IMR-90 (cell line): Measurements from ENCODE around the gene ATP1A2. TPM values are rescaled to one million over a fixed set of nuclear protein-coding genes. Genes with fewer than 3 reads are reported as not detected.

ENCODE experiments used
- ATAC-seq: fragments of 200-7000 bp; cut with Tn5 transposase; 2 replicates; pipeline ENCODE4 v1.9.1; 2020; ENCODE audit warnings: low read depth, mild to moderate bottlenecking, moderate library complexity
- BruUV-seq: library from RNA; stranded (reverse); fragments of 400-500 nt; replicated peaks from 2 replicates; lab custom pipeline; 2021; lab: Mats Ljungman, UMichigan
- CTCF ChIA-PET: fragments of 300-600 bp; formaldehyde crosslinking; extraction: SDS; loops from one replicate; lab custom pipeline; 2021; ENCODE audit warnings: antibody characterized with exemption; lab: Yijun Ruan, JAX
- POLR2A ChIA-PET: fragments of 300-600 bp; sonication (Branson Sonifier 250); formaldehyde crosslinking; loops from one replicate; lab custom pipeline; 2022; ENCODE audit warnings: antibody characterized with exemption; ENCODE audit not compliant: unreplicated experiment; lab: Charles Lee
- DNase-seq: peaks from one replicate; pipeline ENCODE4 v3.0.0; 2013
- H2AFZ ChIP-seq: replicated peaks from 2 replicates; pipeline ENCODE3; 2013; ENCODE audit warnings: low read length, mild to moderate bottlenecking; ENCODE audit not compliant: poor library complexity
- H2AK5ac ChIP-seq: 2 replicates; pipeline ENCODE4 v1.6.1; 2013; ENCODE audit warnings: low read depth, low read length, inconsistent platforms
- H2AK9ac ChIP-seq: replicated peaks from 2 replicates; pipeline ENCODE3; 2013; ENCODE audit warnings: mild to moderate bottlenecking, low read depth, low read length, moderate library complexity; ENCODE audit not compliant: poor library complexity
- H2BK120ac ChIP-seq: 2 replicates; pipeline ENCODE4 v1.6.1; 2013; ENCODE audit warnings: low read depth, low read length, inconsistent platforms
- H2BK15ac ChIP-seq: 3 replicates; pipeline ENCODE4 v1.6.1; 2013; ENCODE audit warnings: low read depth, low read length, inconsistent platforms
- H2BK20ac ChIP-seq: 2 replicates; pipeline ENCODE4 v1.6.1; 2013; ENCODE audit warnings: low read depth, mild to moderate bottlenecking, inconsistent platforms, low read length, moderate library complexity
- H2BK5ac ChIP-seq: 2 replicates; pipeline ENCODE4 v1.6.1; 2013; ENCODE audit warnings: mild to moderate bottlenecking, low read depth, low read length, inconsistent platforms; ENCODE audit not compliant: poor library complexity, severe bottlenecking
- H3K14ac ChIP-seq: replicated peaks from 2 replicates; pipeline ENCODE4 v1.6.1; 2013; ENCODE audit warnings: low read depth, low read length, inconsistent platforms
- H3K18ac ChIP-seq: 2 replicates; pipeline ENCODE4 v1.6.1; 2013; ENCODE audit warnings: low read depth, low read length, control low read depth
- H3K23ac ChIP-seq: 2 replicates; pipeline ENCODE4 v1.6.1; 2013; ENCODE audit warnings: low read depth, low read length, inconsistent platforms
- H3K27ac ChIP-seq: 2 replicates; pipeline ENCODE4 v1.5.1; 2013; ENCODE audit warnings: mild to moderate bottlenecking, control low read depth, low read length; ENCODE audit not compliant: insufficient read depth
- H3K27me3 ChIP-seq: 2 replicates; pipeline ENCODE4 v1.6.1; 2013; ENCODE audit warnings: low read length; ENCODE audit not compliant: control insufficient read depth, insufficient read depth
- H3K36me3 ChIP-seq: 2 replicates; pipeline ENCODE4 v1.6.1; 2013; ENCODE audit warnings: low read length, mixed read lengths; ENCODE audit not compliant: control insufficient read depth, insufficient read depth
- H3K4ac ChIP-seq: 2 replicates; pipeline ENCODE4 v1.6.1; 2013; ENCODE audit warnings: low read depth, low read length, inconsistent platforms
- H3K4me1 ChIP-seq: 2 replicates; pipeline ENCODE4 v1.6.1; 2013; ENCODE audit warnings: low read length, mixed read lengths; ENCODE audit not compliant: control insufficient read depth, insufficient read depth
- H3K4me2 ChIP-seq: 2 replicates; pipeline ENCODE4 v1.6.1; 2013; ENCODE audit warnings: low read depth, mild to moderate bottlenecking, control low read depth, low read length, moderate library complexity
- H3K4me3 ChIP-seq: 2 replicates; pipeline ENCODE4 v1.5.1; 2013; ENCODE audit warnings: low read depth, mild to moderate bottlenecking, control low read depth, low read length, moderate library complexity; ENCODE audit not compliant: insufficient read depth
- H3K56ac ChIP-seq: 2 replicates; pipeline ENCODE4 v1.6.1; 2013; ENCODE audit warnings: low read length, inconsistent platforms; ENCODE audit not compliant: insufficient read depth; ENCODE audit errors: extremely low read depth
- H3K79me1 ChIP-seq, 2 experiments: 2 replicates each; pipeline ENCODE4 v1.6.1; 2013; ENCODE audit warnings: low read length in 2 of 2, inconsistent platforms in 1 of 2, low read depth in 1 of 2
- H3K9ac ChIP-seq: 2 replicates; pipeline ENCODE4 v1.6.1; 2013; ENCODE audit warnings: low read depth, low read length, control low read depth
- H3K9me1 ChIP-seq: 2 replicates; pipeline ENCODE4 v1.6.1; 2013; ENCODE audit warnings: low read length, inconsistent platforms; ENCODE audit not compliant: insufficient read depth
- H3K9me3 ChIP-seq: 2 replicates; pipeline ENCODE4 v1.6.1; 2013; ENCODE audit warnings: low read length; ENCODE audit not compliant: control insufficient read depth, insufficient read depth
- H4K20me1 ChIP-seq: 2 replicates; pipeline ENCODE4 v1.6.1; 2013; ENCODE audit warnings: low read length, inconsistent platforms; ENCODE audit not compliant: insufficient read depth
- H4K5ac ChIP-seq: 2 replicates; pipeline ENCODE4 v1.6.1; 2013; ENCODE audit warnings: mild to moderate bottlenecking, low read depth, low read length, control low read depth
- H4K8ac ChIP-seq, 2 experiments: 2 replicates each; pipeline ENCODE4 v1.6.1; 2013; ENCODE audit warnings: low read depth in 2 of 2, low read length in 2 of 2, control low read depth in 1 of 2, inconsistent platforms in 1 of 2
- H4K91ac ChIP-seq: 2 replicates; pipeline ENCODE4 v1.6.1; 2013; ENCODE audit warnings: low read depth, low read length, inconsistent platforms; ENCODE audit not compliant: insufficient read depth
- CEBPB ChIP-seq: IDR thresholded peaks from 2 replicates; pipeline ENCODE4 v1.6.1; 2012; ENCODE audit warnings: low read depth, low read length, improper control_type of control experiment
- FOS ChIP-seq: fragments of 150-350 bp; IDR thresholded peaks from 2 replicates; pipeline ENCODE4 v1.6.1; 2016; ENCODE audit warnings: low read depth, low read length
- MAZ ChIP-seq: IDR thresholded peaks from 2 replicates; pipeline ENCODE4 v1.6.1; 2012; ENCODE audit warnings: low read depth, mild to moderate bottlenecking, low read length, improper control_type of control experiment, moderate library complexity, borderline replicate concordance
- MXI1 ChIP-seq: IDR thresholded peaks from 2 replicates; pipeline ENCODE4 v1.6.1; 2012; ENCODE audit warnings: low read depth, mild to moderate bottlenecking, low read length, moderate library complexity, borderline replicate concordance
- RAD21 ChIP-seq: IDR thresholded peaks from 2 replicates; pipeline ENCODE4 v1.6.1; 2012; ENCODE audit warnings: low read length, improper control_type of control experiment
- RCOR1 ChIP-seq: IDR thresholded peaks from 2 replicates; pipeline ENCODE4 v1.6.1; 2012; ENCODE audit warnings: mild to moderate bottlenecking, low read length, improper control_type of control experiment; ENCODE audit not compliant: insufficient replicate concordance
- SMC3 ChIP-seq: fragments of 150-350 bp; IDR thresholded peaks from 2 replicates; pipeline ENCODE4 v1.6.1; 2016; ENCODE audit warnings: low read depth, mild to moderate bottlenecking, antibody characterized with exemption, low read length, moderate library complexity
- WGBS, 2 experiments: methylation state at CpG; one replicate each; pipeline versions ENCODE4 v1.1.5 to v1.1.7; 2013; ENCODE audit warnings: missing lambda C conversion rate in 2 of 2; ENCODE audit not compliant: insufficient read length in 1 of 2; ENCODE audit errors: extremely low coverage in 2 of 2; 5-methylcytosine and 5-hydroxymethylcytosine counted together
- dilution Hi-C: fragments of 300-500 bp; cut with HindIII; formaldehyde crosslinking; loops from one replicate; pipeline ENCODE4 v1.14.3; 2018; ENCODE audit warnings: low sequenced_read_pairs; ENCODE audit not compliant: unreplicated experiment
- in situ Hi-C: fragments of 300-500 bp; cut with MboI; formaldehyde crosslinking; loops from 3 replicates; pipeline ENCODE4 v1.14.3; 2019; ENCODE audit warnings: low sequenced_read_pairs, inconsistent platforms, mixed read lengths
- intact Hi-C: fragments of 100-400 bp; cut with micrococcal nuclease; formaldehyde crosslinking; loops from 2 replicates; pipeline ENCODE4 v1.10.0; 2022
- polyA plus RNA-seq, 3 experiments: library from polyadenylated mRNA; depleted of rRNA; stranded (reverse); fragments of >200 nt; gene quantifications; 2 replicates each; pipeline ENCODE4 v1.2.3, GENCODE V29; 2012; ENCODE audit warnings: low replicate concordance in 1 of 3
- total RNA-seq: library from RNA; depleted of rRNA; stranded (reverse); fragments of >200 nt; gene quantifications from 2 replicates; pipeline ENCODE4 v1.2.3, GENCODE V29; 2012
- TF ChIP-seq, protein P1 (sequence below): conservative IDR thresholded peaks from 2 replicates; pipeline ENCODE4 v1.5.1; 2012; ENCODE audit warnings: mild to moderate bottlenecking, low read depth, low read length, improper control_type of control experiment
- TF ChIP-seq, protein P2 (sequence below): fragments of 150-350 bp; IDR thresholded peaks from 2 replicates; pipeline ENCODE4 v1.6.1; 2017; ENCODE audit warnings: mild to moderate bottlenecking, antibody characterized with exemption, low read length, low read depth

Gene ATP1A2
- total and polyA plus RNA-seq, 2 of the 4 experiments (the other 2 are of a cell fraction), result under 0.01 to 0.15 TPM

DNA sequence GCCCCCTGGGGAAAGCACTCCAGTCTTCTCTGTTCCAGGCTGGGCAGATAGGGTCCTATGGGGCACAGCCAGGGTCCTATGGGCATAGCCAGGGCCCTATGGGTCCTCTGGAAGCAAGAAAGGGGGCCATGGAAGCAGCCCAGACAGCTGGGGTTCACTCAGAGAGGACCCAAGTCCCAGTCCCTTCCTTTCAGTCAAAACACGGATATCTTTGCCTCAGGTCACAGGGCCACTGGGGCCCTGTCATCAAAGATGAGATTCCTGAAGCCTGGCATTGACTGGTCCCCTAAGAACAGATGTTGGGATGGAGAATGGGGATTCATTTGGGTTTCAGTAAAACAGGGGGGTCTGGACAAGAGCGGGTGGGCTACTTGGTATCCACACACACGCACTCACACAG lies 25.7 kb upstream of the ATP1A2 start:
- ChIA-PET CTCF (no interaction called here), POLR2A (no interaction called here)
- H2AK9ac ChIP-seq, result no peak overlapping the region
- no peak overlapping the region for H2BK15ac ChIP-seq
- H3K9me3 ChIP-seq, result no peaks in the 10 kb centered on the region
- no peak overlapping the region for H4K8ac ChIP-seq
- intact Hi-C loops, result no loop called here
- no TSS peak for BruUV-seq
- dilution Hi-C loops, result no loop called here
- H3K23ac ChIP-seq, result no peak overlapping the region
- H4K20me1 ChIP-seq, result no peaks in the 10 kb centered on the region
- H4K91ac ChIP-seq, result no peak overlapping the region
- WGBS, 2 experiments, result 100% methylated on average over 2 of the region's 3 CpGs; no CpG with 5 or more reads in 1 of the 2 experiments
- H3K18ac ChIP-seq, result no peak overlapping the region
- no peak overlapping the region for H3K4ac ChIP-seq
- no peak overlapping the region for H3K9ac ChIP-seq
- no peaks in the 10 kb centered on the region for H3K4me1 ChIP-seq
- H3K36me3 ChIP-seq, result peaks cover 8% of the 10 kb centered on the region
- no peak overlapping the region for H2AK5ac ChIP-seq
- TF ChIP-seq FOS, result no peak
- TF ChIP-seq MAZ, result no peak
- TF ChIP-seq, protein P1, sequence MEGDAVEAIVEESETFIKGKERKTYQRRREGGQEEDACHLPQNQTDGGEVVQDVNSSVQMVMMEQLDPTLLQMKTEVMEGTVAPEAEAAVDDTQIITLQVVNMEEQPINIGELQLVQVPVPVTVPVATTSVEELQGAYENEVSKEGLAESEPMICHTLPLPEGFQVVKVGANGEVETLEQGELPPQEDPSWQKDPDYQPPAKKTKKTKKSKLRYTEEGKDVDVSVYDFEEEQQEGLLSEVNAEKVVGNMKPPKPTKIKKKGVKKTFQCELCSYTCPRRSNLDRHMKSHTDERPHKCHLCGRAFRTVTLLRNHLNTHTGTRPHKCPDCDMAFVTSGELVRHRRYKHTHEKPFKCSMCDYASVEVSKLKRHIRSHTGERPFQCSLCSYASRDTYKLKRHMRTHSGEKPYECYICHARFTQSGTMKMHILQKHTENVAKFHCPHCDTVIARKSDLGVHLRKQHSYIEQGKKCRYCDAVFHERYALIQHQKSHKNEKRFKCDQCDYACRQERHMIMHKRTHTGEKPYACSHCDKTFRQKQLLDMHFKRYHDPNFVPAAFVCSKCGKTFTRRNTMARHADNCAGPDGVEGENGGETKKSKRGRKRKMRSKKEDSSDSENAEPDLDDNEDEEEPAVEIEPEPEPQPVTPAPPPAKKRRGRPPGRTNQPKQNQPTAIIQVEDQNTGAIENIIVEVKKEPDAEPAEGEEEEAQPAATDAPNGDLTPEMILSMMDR, result no peak
- TF ChIP-seq SMC3, result no peak
- TF ChIP-seq CEBPB, result no peak
- TF ChIP-seq RAD21, result no peak
- TF ChIP-seq RCOR1, result no peak
- TF ChIP-seq MXI1, result no peak
- TF ChIP-seq, protein P2, sequence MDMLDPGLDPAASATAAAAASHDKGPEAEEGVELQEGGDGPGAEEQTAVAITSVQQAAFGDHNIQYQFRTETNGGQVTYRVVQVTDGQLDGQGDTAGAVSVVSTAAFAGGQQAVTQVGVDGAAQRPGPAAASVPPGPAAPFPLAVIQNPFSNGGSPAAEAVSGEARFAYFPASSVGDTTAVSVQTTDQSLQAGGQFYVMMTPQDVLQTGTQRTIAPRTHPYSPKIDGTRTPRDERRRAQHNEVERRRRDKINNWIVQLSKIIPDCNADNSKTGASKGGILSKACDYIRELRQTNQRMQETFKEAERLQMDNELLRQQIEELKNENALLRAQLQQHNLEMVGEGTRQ, result no peak
- no peak overlapping the region for H3K4me2 ChIP-seq
- H3K56ac ChIP-seq, result no peak overlapping the region
- H4K5ac ChIP-seq, result no peak overlapping the region
- in situ Hi-C loops, result loop anchor here (10.0 kb wide), 1 partner anchor 265 kb away; no protein-coding TSS in a partner anchor
- DNase-seq (no peak), ATAC-seq (no peak)
- no peak overlapping the region for H3K14ac ChIP-seq
- H2BK5ac ChIP-seq, result no peak overlapping the region
- H2AFZ ChIP-seq, result no peak overlapping the region
- H3K9me1 ChIP-seq, result no peaks in the 10 kb centered on the region
- peaks cover 3% of the 10 kb centered on the region; the same call in 1 of the 2 replicates for H3K27me3 ChIP-seq
- no peaks in the 10 kb centered on the region for H3K79me1 ChIP-seq
- H3K4me3 ChIP-seq, result no peak overlapping the region
- H2BK120ac ChIP-seq, result no peak overlapping the region
- H2BK20ac ChIP-seq, result no peak overlapping the region
- no peak overlapping the region for H3K27ac ChIP-seq
